Right lobe of liver (tissue), 4 donors: ENCODE measurements around the gene ANO2.

Experiments used
- CTCF ChIP-seq, 4 donors: fragments of 200-600 bp in 3 of 4; fragments of 450-650 bp in 1 of 4; IDR thresholded peaks; one replicate each; pipeline versions ENCODE4 v1.5.1 to v1.8.0; 2016 to 2022; ENCODE audit warnings: antibody characterized with exemption in 4 of 4, mild to moderate bottlenecking in 2 of 4
- POLR2A ChIP-seq: fragments of 450-650 bp; IDR thresholded peaks from one replicate; pipeline ENCODE4 v1.6.1; 2017; ENCODE audit warnings: antibody characterized with exemption, mild to moderate bottlenecking
- donor health status: DM: no; HTN: no; CAD: no.
- donor health status: DM: no; HTN: no; CAD: no.
- donor health status: DM: no; HTN: yes; CAD: no.

GRCh38 chr12:5888816-5889315, 56.2 kb downstream of the ANO2 start:
- TF ChIP-seq CTCF (IDR thresholded peaks at IDR 0.05) (no peak), POLR2A (no peak)
